Effector CD8-positive, alpha-beta T cell (primary cell): ENCODE results near the gene DSC3.

Experiments used
- DNase-seq: peaks from one replicate; lab custom pipeline; 2025; lab: John Stamatoyannopoulos, UW

Gene DSC3

DNA sequence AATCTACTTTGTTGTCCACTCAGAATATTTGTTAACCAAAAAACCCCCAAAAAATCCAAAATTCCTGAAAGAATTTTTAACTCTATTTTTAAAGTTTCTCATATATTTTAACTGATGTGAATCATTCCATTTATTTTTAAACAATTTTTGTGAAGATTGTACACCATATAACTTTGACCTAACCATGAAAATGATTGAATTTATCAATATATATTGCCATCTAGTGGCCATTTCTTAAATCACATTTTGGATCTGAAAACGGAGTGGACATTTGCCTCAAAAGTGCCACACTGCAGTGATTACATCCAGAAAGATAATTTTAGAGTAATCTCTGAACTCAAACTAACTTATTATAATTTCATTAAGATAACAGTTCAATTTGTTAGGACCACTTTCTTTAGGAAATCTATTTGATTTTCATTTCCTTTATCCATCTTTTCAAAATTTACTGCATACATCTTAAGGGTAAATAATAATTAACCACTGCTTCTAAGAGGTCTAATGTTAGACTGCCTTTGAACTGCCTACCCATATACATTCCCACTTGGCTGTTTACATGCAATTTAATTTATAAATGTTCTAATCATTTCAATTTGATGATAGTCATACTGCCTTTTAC, 71.1 kb downstream of the DSC3 start:
- no peak for DNase-seq

DNA sequence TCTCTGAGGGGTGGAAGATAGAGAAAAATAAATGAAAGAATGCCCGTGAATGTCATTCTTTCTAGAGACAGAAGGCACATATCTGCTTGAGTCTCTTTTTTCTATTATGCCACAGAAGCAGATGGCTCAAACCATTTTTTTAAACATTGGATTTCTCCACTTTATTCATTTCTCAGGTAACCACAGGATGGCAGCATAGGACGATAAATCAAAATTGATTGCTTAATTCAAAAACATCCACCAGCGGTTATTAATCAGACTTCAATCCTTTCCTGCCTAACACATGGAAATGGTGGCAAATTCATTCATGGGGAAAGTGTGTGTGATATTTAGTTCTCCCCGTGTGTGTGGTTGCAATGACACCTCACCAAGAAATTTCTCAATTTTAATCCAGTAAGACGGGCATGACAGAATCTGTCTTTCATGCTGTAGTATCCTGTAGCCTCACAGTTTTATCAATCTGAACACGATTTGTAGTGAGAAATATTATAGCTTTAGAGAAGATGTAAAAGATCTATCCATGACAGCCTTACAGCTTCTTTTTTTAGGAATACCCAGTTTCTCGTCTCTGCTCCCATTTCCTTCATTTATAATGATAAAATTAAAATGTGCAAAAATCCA, 72.2 kb downstream of the DSC3 start:
- no peak for DNase-seq

DNA sequence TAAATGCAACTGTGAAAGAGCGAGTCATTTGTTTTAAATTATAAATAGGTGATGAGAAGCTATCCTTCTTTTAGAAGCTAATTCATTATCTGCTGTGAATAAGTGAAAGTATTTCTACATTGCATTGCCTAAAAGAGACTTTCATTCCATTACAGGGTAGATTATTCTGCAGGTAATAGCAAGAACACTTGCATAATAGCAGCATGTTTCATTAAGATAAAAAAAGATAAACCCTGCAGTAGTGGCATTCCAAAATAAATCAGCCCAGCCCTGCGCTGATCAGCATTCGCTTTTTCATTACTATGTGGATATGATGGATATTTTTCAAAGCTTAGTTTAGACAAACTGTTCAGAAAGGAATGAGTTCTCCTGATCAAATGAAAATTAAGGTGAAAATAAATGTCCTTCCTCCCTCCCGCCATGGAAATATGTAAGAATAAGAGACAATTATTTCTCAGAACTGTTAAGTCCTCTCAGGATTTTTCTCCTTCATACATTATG, 72.8 kb downstream of the DSC3 start:
- DNase-seq: no peak

DNA sequence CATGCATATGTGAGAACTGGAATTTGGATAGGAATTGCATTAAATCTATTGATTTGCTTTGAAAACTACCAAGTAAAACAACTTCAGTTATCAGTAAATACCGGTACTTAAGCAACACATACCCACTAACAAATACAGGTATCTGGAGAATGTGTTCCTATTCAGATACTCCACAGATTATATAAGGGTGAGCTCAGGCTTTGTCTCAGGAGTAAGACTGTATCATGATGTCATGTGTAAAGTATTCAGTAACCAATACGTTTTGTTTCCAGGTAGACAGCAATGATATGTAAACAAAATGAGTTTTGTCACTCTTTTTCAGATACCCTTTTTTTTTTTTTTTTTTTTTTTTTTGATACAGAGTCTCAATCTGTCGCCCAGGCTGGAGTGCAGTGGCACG, 74.8 kb downstream of the DSC3 start:
- DNase-seq: no peak

DNA sequence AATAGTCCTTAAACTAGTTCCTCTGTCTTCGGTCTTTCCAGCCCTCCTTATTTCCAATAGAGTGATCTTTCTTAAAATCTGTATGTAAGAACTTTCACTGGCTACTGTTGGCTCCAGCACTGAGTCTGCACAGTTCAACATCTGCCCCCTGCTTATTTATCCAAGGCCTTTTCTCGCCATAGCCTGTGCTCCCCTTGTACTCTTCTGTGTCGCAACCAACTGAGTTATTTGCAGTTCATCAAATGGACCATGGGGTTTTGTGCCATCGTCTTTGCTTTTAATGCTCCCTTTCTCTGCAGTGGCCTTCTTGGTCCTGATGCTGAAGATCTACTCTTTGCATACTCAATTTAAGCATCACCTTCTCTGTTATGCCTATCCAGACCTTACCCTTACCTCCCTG, 77.3 kb downstream of the DSC3 start:
- no peak for DNase-seq

DNA sequence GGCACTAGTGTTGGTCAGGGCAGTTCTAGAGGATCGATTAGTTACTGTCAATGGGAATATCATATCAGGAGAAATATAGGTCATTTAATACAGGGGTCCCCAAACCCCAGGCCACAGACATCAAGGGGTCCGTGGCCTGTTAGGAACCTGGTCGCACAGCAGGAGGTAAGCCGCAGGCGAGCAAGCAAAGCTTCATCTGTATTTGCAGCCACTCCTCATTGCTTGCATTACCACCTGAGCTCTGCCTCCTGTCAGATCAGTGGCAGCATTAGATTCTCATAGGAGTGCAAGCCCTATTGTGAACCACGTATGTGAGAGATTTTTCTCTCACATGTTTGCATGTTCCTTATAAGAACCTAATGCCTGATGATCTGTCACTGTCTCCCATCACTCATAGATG, 81.9 kb downstream of the DSC3 start:
- no peak for DNase-seq

DNA sequence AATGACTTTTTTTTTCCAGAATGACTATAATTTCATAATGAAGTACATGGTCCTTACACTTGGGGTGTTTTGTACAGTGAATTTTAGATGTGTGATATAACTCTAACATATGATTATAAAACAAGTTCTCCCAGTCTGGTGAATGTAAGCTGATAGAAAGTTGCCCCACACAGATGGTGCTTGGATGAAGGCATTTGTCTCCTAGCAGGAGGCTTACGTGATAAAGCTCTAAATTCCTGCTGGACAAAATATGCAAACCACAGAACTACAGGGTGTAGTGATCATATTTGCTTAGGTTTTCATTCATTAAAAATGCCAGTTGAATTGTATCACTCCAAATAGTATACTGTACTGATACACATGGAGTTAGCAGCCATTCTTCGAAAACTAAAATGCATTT, 85.5 kb downstream of the DSC3 start:
- DNase-seq: no peak

DNA sequence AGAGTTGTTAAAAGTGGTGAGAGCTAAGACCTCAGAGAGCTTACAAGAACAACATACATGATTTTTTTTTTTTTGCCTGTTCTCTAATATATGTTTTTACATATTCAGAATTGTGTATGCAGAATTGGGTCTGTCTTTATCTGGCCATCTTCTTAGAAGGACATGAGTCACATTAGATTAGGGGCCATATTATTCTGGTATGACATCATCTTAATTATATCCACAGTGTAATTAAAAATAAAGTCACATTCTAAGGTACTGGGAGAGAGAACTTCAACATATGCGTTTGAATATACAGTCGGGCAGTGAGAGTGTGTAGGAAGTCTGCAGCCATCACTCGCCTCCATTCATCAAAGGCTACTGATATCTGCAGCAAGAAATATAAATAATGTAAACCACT, 88.3 kb downstream of the DSC3 start:
- no peak for DNase-seq

DNA sequence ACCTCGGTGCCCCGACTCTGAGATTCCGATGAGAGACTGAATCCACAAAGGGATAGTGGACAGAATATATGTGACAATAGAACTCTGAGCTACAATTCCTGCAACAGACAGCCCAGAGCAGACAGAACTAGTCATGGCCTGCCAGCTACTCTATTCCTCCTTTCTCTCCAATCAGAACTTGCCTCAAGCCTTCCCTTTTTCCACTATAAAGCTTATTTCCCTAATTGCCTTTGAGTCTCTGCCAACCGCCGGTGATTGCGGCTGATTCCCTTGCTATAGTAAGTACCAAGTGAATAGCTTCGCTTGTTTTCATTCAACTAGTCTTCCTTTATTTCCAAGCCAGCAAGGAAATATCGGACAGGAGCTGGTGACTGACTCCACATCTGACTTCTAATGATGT, 96.8 kb downstream of the DSC3 start:
- DNase-seq: no peak

DNA sequence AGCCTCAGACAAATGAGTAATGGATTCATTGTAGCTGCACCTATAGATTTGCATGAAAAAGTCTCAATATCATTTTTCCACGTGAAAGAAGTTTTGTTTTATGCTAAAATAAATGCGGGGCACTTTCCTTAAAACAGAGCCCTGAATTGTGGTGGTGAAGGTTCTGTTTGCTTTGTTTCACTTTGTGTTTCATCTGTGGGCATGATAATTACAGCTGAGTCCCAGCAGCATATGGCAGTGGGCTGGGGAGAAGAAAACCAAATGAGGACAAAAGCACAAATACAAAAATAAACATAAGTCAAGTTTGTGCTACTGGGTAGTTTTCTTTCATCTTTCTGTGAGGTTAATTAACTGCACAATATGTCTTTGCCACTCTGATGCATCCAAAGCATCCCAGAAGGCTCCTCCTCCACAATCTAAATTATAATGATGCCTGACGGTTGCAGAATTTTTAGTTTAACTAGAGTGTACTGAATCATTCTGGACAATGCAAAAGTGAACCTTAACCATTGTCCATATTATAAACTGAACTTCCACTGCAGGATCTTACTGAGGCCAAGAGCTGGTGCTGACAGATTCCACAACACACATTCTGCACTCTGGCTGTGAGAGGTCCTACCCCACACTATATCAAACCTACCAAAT, 97.6 kb downstream of the DSC3 start:
- DNase-seq: no peak

DNA sequence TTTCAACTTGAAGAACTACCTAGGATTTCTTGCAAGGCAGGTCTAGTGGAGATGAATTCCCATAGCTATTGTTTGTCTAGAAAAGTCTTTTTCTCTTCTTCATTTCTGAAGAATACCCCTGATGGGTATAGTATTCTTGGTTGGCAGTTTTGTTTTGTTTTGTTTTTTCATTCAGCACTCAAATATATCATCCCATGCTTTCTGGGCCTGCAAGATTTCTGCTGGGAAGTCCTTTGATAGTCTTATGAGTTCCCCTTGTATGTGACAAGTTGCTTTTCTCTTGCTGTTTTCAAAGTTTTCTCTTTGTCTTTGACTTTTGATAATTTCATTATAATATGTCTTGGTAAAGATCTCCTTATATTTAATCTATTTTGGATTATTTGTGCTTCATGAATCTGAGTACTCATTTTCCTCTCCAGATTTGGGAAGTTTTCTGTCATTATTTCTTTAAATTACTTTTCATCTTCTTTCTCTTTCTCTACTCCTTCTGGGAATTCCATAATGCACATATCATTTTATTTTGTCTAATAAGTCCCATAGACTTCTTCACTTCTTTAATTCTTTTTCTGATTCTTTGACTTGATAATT, 101.5 kb downstream of the DSC3 start:
- DNase-seq: no peak
